Fibroblast of mammary gland (primary cell): Measurements from ENCODE around the gene SLIT2.
A peak's percentile ranks its signal among the peaks of the same experiment; 100 is the strongest.

Source experiments
- DNase-seq: peaks from one replicate; pipeline ENCODE4 v3.0.0-alpha.2; 2010; ENCODE audit warnings: low read depth
- H3K4me3 ChIP-seq: 2 replicates; pipeline ENCODE4 v1.5.1; 2011; ENCODE audit warnings: low read depth, mild to moderate bottlenecking, low read length, moderate library complexity; ENCODE audit not compliant: control insufficient read depth
- CTCF ChIP-seq: conservative IDR thresholded peaks from 2 replicates; pipeline ENCODE4 v1.5.1; 2011; ENCODE audit warnings: low read depth, low read length, inconsistent platforms; ENCODE audit not compliant: control insufficient read depth, insufficient read depth

SLIT2 gene

GRCh38 chr4:20248155-20248558, 3.5 kb upstream of the SLIT2 start:
- TF ChIP-seq CTCF: peak; percentile 76
- H3K4me3 ChIP-seq: no peak overlapping the region
- peak; percentile 92 for DNase-seq

DNA sequence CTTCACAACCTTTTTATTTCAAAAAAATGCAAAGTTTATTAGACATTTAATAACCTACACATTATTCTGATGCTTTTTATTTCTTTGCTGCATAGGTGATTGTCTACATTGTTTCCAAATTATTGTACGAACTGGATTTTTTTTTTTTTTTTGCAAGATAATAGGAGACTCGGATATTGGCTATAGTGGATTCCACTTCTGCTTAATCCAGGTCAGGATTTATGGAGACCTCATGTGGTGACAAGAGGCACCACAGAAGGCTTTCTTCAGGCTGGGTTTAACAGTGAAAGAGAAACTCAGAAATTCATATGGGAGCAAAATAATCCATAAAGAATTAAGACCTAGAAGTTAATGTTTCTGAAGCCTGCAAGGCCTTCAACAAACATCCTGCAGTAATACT, 2.4 kb upstream of the SLIT2 start:
- peak; percentile 77 for TF ChIP-seq CTCF
- peak; percentile 74 for DNase-seq
- H3K4me3 ChIP-seq: no peak overlapping the region

DNA sequence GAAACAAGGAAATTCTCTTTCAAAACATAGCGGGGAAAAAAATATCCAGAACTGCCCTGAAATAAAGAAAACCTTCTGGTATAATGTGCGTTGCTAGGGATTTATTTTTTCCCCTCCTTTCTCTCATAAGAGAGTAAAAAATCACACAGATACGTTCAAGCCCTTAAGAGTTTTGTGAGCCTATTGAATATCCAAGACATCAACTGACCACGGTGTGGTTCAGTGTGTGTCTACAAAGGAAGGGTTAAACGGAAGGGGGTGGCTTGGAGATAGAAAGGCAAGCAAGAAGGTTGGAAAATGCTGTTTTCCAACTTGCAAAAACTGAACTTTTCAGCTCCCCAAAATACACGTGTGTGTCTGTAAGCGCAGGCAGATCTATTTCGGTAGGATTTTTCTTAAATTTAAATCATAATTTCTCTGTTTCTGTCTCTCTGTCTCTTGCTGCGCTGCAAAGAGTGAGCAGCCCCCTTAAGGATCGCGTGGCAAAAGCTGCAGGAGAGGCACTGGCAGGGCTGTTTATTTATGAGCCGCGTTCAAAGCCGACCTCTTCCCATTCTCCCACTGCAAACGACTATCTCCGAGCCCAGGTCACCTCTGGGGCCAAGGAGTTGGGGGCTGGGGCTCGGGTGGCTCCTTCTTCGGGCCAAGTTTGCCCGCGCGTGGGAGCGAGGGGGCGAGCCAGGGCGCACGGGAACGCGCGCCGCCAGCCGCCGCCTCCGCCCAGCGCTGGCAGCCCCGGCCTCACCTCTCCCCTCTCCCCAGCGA, 492 bp upstream of the SLIT2 start:
- peak overlapping the region; percentile 57 for H3K4me3 ChIP-seq
- TF ChIP-seq CTCF: no peak
- no peak for DNase-seq

DNA sequence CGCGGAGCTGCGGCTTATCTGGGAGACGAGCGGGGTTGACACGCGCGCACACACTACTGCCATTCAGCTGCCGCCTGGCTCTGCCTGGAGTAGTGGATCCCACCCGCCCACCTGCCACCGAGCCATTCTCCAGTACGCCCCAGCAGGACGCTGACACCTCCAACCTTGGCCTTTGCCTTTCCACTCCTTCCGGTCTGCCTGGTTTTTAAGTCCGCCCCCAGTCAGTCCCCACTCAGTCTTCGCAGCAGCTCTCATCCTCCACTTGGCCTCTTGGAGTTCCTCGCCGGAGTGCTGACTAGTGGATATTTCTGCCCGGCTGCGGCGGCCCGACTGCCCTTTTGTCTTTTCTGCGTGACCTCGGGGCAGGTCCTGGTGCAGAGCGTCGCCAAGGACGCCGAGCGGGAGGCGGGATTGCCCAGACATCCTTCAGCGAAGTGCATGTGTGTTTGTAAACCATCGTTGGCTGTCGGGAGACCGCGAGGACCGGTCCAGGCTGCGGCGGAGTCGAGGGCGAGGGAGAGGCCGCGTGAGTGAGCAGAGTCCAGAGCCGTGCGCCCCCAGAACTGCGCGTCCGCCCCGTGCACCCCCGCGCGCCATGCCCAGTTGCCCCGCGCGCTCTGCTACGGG, 1.1 kb downstream of the SLIT2 start:
- TF ChIP-seq CTCF: no peak
- peak; percentile 50 for DNase-seq
- H3K4me3 ChIP-seq: peak overlapping the region; percentile 79

GRCh38 chr4:20253283-20253734, 1.6 kb downstream of the SLIT2 start:
- peak overlapping the region; percentile 79 for H3K4me3 ChIP-seq
- DNase-seq: no peak
- TF ChIP-seq CTCF: no peak

DNA sequence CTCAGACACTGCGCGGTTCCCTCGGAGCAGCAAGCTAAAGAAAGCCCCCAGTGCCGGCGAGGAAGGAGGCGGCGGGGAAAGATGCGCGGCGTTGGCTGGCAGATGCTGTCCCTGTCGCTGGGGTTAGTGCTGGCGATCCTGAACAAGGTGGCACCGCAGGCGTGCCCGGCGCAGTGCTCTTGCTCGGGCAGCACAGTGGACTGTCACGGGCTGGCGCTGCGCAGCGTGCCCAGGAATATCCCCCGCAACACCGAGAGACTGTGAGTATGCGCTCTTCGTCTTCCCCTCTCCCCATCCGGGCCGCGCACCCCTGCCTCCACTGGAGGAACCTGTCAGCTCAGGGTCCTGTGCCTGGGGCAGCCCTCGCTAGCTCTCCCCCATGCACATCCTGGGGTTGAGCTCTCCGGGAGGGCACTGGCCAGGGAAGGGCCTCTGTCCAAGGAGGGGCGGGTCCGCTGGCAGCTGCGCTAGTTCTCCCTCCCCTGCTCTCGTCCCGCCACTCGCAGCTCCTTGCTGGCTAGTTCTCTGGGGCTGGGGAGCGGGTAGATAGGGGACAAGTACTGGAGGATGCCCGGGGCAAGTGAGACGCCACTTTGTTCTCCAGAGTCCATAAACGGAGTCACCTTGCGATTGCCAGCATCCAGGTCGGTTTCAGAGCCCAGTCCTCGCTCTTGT, 2.2 kb downstream of the SLIT2 start:
- TF ChIP-seq CTCF: no peak
- DNase-seq: no peak
- peak overlapping the region; percentile 79 for H3K4me3 ChIP-seq
